SW480 (cell line): Measurements from ENCODE around the gene SUV39H1.
"Not testable (repeated sequence)": the region's sequence is repeated elsewhere in the genome, so short reads cannot be mapped to it uniquely, and the experiment has no call there.

Experiments used
- DNase-seq: peaks from one replicate; pipeline ENCODE4 v3.0.0-alpha.2; 2016; ENCODE audit warnings: low spot score

Gene SUV39H1

DNA sequence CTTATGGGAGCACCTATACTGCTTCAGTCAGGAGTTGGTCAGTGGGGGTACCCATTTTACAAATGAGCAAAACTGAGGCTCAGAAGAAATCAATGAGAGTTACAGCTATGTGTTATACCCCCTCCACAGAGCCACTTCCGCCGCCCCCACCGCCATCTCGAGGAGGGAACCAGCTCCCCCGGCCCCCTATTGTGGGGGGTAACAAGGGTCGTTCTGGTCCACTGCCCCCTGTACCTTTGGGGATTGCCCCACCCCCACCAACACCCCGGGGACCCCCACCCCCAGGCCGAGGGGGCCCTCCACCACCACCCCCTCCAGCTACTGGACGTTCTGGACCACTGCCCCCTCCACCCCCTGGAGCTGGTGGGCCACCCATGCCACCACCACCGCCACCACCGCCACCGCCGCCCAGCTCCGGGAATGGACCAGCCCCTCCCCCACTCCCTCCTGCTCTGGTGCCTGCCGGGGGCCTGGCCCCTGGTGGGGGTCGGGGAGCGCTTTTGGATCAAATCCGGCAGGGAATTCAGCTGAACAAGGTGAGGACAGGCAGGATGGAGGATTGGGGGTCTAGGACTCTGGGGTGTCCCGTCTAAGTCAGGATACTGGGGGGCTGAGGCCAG lies 7.9 kb upstream of the SUV39H1 start:
- DNase-seq: no peak

DNA sequence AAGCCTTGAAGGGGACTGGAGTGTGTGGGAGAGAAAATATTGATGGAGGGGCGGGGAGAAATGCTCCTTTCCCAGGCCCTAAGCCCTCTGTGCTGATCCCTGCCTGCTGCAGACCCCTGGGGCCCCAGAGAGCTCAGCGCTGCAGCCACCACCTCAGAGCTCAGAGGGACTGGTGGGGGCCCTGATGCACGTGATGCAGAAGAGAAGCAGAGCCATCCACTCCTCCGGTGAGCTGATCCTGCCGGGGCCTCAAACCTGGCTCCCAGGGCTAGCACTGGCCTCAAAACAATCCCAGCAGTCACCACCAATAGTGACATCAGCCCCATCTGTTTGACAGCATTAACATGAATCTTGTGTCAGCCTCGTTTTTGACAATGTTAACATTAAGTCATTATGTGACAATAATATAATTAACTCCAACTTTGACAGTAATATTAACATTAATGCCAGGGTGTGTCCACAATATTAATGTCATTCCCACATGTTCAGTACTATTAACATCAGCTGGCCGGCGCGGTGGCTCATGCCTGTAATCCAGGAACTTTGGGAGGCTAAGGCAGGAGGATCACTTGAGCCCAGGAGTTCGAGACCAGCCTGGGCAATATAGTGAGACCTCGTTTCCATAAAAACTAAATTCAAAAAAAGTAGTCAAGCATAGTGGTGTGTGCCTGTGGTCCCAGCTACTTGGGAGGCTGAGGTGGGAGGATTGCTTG lies 7.2 kb upstream of the SUV39H1 start:
- DNase-seq: no peak

- DNase-seq: not testable (repeated sequence)
These were observed 4.8 kb upstream of the SUV39H1 start for GRCh38 chrX:48691746-48692145.

DNA sequence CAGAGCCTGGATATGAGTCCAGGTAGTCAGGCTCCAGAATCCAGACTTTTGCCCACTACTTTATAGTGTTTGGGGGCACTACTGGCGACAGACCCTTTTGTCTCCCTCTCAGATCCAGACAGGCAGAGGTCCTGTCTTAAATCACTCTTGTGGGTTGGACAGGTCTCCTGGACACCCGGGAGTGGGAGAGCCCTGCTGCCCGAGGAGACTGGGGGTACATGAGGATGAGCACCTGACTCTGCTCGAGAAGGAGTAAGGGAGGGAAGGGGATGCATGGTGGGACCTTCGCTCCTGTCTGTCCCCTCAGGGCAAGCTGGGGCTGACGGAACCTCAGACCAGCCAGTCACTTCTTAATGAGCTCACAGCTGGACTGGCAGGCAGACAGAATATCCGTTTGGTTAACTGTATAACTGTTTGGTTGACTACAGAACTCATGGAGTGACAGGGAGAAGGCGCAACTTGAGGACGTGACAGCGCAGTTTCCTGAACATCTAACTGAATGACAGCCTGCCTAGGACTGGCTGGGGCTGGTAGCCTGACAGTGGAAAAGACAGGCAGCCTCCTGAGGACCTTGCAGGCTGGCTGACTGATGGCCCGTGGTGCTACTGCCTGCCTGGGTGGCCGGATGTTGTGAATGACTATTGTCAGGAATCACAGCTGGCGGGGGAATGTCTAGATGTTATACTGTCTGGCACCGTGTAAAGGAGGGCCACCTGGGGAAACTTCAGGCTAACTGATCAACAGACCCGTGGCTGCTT lies 1.6 kb upstream of the SUV39H1 start:
- DNase-seq: no peak

GRCh38 chrX:48695534-48695896 lies 1.0 kb upstream of the SUV39H1 start:
- no peak for DNase-seq

GRCh38 chrX:48695925-48696300 lies 621 bp upstream of the SUV39H1 start:
- DNase-seq: no peak

- DNase-seq: no peak
These were observed 584 bp downstream of the SUV39H1 start for GRCh38 chrX:48696909-48697727.

GRCh38 chrX:48698306-48698705 lies 1.8 kb downstream of the SUV39H1 start:
- no peak for DNase-seq

DNA sequence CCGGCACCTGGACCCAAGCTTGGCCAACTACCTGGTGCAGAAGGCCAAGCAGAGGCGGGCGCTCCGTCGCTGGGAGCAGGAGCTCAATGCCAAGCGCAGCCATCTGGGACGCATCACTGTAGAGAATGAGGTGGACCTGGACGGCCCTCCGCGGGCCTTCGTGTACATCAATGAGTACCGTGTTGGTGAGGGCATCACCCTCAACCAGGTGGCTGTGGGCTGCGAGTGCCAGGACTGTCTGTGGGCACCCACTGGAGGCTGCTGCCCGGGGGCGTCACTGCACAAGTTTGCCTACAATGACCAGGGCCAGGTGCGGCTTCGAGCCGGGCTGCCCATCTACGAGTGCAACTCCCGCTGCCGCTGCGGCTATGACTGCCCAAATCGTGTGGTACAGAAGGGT lies 3.7 kb downstream of the SUV39H1 start:
- DNase-seq: no peak

GRCh38 chrX:48700951-48701653 lies 4.6 kb downstream of the SUV39H1 start:
- DNase-seq: no peak

DNA sequence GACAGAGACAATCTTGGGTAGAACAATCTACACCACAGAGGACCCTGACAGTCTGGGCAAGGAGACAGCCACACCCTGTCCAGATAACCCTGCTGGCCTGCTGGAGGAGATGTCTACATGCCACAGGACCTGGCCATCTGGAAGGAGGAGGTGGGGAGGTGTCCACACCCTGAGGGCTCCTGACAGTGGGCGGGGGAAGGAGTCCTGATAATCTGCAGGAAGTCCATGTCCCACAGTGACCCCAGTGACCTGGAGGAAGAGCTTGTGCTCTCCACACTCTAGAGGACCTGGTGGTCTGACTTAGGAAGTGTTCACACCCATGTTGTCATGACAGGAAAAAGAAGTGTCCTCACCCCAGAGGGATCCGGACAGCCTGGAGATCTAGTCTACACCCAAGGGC lies 5.5 kb downstream of the SUV39H1 start:
- no peak for DNase-seq

DNA sequence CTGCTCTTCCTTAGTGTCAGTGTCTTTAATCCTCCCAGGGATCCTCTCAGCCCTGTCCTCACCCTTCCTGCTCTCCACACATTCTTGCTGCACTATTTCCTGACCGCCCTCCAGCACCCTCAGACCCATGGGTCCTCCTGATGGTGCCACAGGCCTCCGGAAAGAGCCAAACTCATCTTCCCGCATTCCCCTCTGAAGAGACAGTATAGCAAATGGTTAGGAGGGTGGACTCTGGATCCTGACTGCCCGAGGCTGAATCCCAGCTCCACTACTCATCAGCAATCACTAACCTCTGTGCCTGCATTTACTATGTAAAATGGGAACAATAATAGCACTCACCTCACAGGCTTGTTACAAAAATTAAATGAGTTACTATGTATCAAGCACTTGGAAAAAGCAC lies 6.2 kb downstream of the SUV39H1 start:
- DNase-seq: no peak

DNA sequence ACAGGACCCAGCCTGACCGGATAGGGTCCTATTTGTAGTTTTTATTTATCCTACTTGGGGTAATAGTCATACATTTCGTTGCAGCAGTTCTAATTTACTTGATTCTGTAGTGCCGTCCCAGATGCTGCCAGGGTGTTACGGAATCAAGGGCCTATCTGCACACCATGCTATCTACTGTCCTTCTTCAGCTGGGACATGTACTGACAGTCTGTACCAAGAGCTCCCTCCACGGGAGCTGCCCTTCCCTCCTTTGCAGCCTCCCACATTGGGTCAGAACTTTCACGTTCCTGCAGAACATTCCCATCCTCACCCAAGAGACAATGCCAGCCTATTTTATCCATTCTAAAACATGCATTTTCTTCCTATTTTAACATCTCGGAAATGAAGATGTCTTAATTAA lies 6.7 kb downstream of the SUV39H1 start:
- DNase-seq: no peak

DNA sequence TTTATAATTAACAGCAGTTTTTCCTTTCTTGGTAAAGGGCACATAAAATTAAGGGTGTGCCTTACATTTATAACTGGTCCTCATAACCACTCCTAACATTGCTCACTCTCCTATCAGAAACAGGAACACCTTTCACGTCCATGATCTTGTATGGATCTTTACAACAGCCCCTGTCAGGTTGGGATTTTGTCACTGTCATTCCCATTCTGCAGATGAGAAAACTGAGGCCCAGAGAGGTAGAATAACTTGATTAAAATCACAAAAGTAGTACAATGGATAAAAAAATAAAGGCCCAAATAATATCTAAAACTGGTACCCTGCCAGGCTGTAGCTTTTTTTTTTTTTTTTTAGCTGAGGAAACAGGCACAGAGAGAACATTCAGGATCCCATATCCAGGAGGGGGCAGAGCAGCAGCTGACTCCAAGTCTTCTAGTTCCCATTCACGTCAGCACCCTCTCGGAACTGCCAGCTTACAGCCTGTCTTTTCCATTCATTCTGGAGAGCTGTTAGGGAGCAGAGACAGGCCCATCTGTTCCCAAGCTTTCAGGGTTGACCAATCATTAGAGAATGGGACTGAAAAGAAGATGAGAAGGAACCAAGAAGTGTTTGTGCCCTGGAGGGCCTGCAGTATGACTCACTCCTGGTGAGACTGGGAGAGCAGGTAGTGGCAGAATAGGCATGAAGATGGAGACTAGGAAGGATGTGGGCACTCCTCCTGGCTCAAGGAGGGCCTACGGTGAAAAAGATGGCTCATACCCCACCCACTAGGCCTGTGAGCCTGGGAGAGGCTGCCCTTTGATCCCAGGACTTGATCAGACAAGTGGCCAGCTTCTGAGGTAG lies 7.3 kb downstream of the SUV39H1 start:
- DNase-seq: peak; percentile 52

GRCh38 chrX:48705871-48706270 lies 9.3 kb downstream of the SUV39H1 start:
- no peak for DNase-seq

DNA sequence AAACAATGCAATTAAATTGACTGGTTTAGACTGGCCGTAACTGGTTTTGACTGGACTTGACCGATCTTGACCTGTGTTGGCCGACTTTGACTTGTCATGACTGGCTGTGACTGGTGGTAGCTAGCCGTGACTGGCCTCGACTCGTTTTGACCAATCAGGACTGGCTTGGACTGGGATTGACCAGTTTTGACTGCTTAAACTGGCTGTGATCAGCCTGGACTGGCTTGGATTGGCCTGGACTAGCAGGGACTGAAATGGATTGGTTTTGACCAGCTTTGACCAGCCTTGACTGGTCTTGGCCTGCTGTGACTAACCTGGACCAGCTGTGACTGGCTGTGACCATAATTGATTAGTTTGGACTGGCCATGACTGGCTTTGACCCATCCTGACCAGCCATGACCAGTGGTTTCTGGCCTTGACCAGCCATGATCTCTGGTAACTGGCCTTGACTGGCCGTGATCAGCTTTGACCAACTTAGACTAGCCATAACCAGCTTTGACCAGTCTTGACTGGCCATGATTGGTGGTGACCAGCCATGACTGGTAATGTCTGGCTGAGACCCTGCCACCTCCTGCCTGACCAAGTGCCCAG lies 13.1 kb downstream of the SUV39H1 start:
- no peak for DNase-seq

GRCh38 chrX:48711162-48711928 lies 14.8 kb downstream of the SUV39H1 start:
- no peak for DNase-seq

DNA sequence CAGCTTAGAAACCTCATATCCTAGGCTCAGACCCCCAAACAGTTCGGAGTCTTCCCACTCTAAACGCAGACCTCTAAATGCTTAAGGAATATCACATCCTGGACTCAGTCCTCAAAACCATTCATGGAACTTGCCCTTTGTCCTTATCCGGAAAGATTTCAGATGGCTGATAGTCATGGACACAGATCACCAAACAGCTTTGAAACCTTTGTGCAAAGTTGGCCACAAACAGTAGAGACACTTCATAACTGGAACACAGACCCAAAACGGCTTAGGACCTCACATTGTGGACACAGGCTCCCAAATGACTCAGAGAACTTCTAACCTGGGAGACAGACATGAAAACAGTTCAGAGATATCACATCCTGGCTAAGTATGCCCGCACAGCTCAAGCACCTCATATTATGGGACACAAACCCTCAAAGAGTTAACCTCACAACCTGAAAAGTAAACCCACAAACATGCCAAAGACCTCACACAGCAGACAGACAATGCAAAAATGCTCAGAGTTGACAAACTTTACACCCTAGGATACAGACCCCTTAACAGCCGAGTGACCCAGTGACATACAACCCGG lies 15.5 kb downstream of the SUV39H1 start:
- DNase-seq: no peak

GRCh38 chrX:48713847-48714246 lies 17.3 kb downstream of the SUV39H1 start:
- DNase-seq: no peak
